K562 (cell line): Measurements from ENCODE around the gene CNRIP1. TPM values are rescaled to one million over a fixed set of nuclear protein-coding genes. Genes with fewer than 3 reads are reported as not detected.

Experiments used
- ATAC-seq: fragments of 200-7000 bp; cut with Tn5 transposase; 3 replicates; pipeline ENCODE4 v1.9.1; 2020; ENCODE audit warnings: moderate library complexity
- BruUV-seq: library from RNA; stranded (reverse); fragments of 400-500 nt; replicated peaks from 2 replicates; lab custom pipeline; 2021; lab: Mats Ljungman, UMichigan
- CTCF ChIA-PET: fragments of 300-600 bp; formaldehyde crosslinking; extraction: SDS; loops from one replicate; lab custom pipeline; 2021; ENCODE audit warnings: low intra/inter-chr PET ratio; lab: Yijun Ruan, JAX
- POLR2A ChIA-PET: fragments of 300-600, 350-650 bp; sonication (Branson Sonifier 250); formaldehyde crosslinking; extraction: SDS; loops from one replicate; lab custom pipeline; 2021; ENCODE audit warnings: antibody characterized with exemption, inconsistent platforms; lab: Yijun Ruan, JAX
- DNase-seq, 4 experiments: peaks; one replicate each; pipeline versions ENCODE4 v3.0.0 to v3.0.0-alpha.2; 2011 to 2018; ENCODE audit warnings: low spot score in 3 of 4, mixed read lengths in 3 of 4; ENCODE audit errors: extremely low read depth in 1 of 4
- FAIRE-seq: peaks from 2 replicates; lab custom pipeline; 2011; peaks lifted over from hg19 to GRCh38; lab: Jason Lieb, UNC
- H2AFZ ChIP-seq: 2 replicates; pipeline ENCODE4 v1.6.0; 2011; ENCODE audit warnings: low read depth, low read length, control low read depth, inconsistent platforms
- H3K27ac ChIP-seq: fragments of 200-600 bp; 3 replicates; pipeline ENCODE4 v1.8.0; 2011; ENCODE audit warnings: low read depth, mild to moderate bottlenecking, control low read depth, inconsistent platforms, low read length, moderate library complexity, mixed read lengths; ENCODE audit errors: extremely low read depth
- H3K27me3 ChIP-seq, 2 experiments: fragments of 300-600 bp in 1 of 2; 2 replicates in 1 of 2; 3 replicates in 1 of 2; pipeline versions ENCODE4 v1.6.0 to v1.8.0; 2011; ENCODE audit warnings: inconsistent platforms in 2 of 2, low read length in 2 of 2, mild to moderate bottlenecking in 1 of 2, mixed read lengths in 1 of 2, moderate library complexity in 1 of 2; ENCODE audit not compliant: control insufficient read depth in 2 of 2, insufficient read depth in 2 of 2
- H3K36me3 ChIP-seq: fragments of 300-600 bp; 3 replicates; pipeline ENCODE4 v1.8.0; 2011; ENCODE audit warnings: mild to moderate bottlenecking, low read length, inconsistent platforms; ENCODE audit not compliant: control insufficient read depth, insufficient read depth
- H3K4me1 ChIP-seq, 2 experiments: fragments of 200-600 bp in 1 of 2; replicated peaks in 1 of 2; 2 replicates in 1 of 2; 3 replicates in 1 of 2; pipeline versions ENCODE4 v1.5.1 to v1.8.0; 2011; ENCODE audit warnings: inconsistent platforms in 2 of 2, low read length in 2 of 2, mild to moderate bottlenecking in 1 of 2, mixed read lengths in 1 of 2, moderate library complexity in 1 of 2; ENCODE audit not compliant: control insufficient read depth in 2 of 2, insufficient read depth in 2 of 2
- H3K4me2 ChIP-seq: 2 replicates; pipeline ENCODE4 v1.6.1; 2011; ENCODE audit warnings: low read length, control low read depth, inconsistent platforms, mixed read lengths; ENCODE audit not compliant: insufficient read depth
- H3K4me3 ChIP-seq: fragments of 200-600 bp; sonication (generic), shearing (Covaris generic); 2 replicates; pipeline ENCODE4 v1.5.1; 2016; ENCODE audit warnings: control low read depth, inconsistent platforms
- H3K79me2 ChIP-seq: fragments of 200-600 bp; 3 replicates; pipeline ENCODE4 v1.8.0; 2011; ENCODE audit warnings: low read length, inconsistent platforms; ENCODE audit not compliant: control insufficient read depth, insufficient read depth
- H3K9ac ChIP-seq, 2 experiments: 2 replicates each; pipeline versions ENCODE4 v1.6.0 to v1.6.1; 2011; ENCODE audit warnings: low read depth in 2 of 2, low read length in 2 of 2, control low read depth in 1 of 2, inconsistent platforms in 1 of 2, mild to moderate bottlenecking in 1 of 2, mixed read lengths in 1 of 2; ENCODE audit not compliant: insufficient read depth in 1 of 2
- H3K9me1 ChIP-seq: one replicate; pipeline ENCODE4 v1.6.0; 2011; ENCODE audit warnings: inconsistent platforms, mild to moderate bottlenecking, low read length, moderate library complexity; ENCODE audit not compliant: control insufficient read depth, insufficient read depth
- H3K9me3 ChIP-seq: replicated peaks from 2 replicates; pipeline ENCODE4 v1.5.1; 2011; ENCODE audit warnings: low read depth, low read length, inconsistent platforms; ENCODE audit not compliant: control insufficient read depth, insufficient read depth
- H4K20me1 ChIP-seq: replicated peaks from 2 replicates; pipeline ENCODE4 v1.6.1; 2011; ENCODE audit warnings: low read length, inconsistent platforms, mixed read lengths; ENCODE audit not compliant: control insufficient read depth, insufficient read depth
- CHCHD3 ChIP-seq: fragments of 250-450 bp; sonication (Bioruptor Pico); IDR thresholded peaks from 2 replicates; pipeline ENCODE4 v2.1.2; 2022; ENCODE audit warnings: mild to moderate bottlenecking
- GATAD2B ChIP-seq: fragments of 450-650 bp; IDR thresholded peaks from 2 replicates; pipeline ENCODE4 v1.6.1; 2017; ENCODE audit warnings: mild to moderate bottlenecking, borderline replicate concordance
- HNRNPL ChIP-seq: fragments of 200-400 bp; formaldehyde crosslinking; IDR thresholded peaks from 2 replicates; pipeline ENCODE4 v1.6.1; 2017; ENCODE audit warnings: low read depth, mild to moderate bottlenecking, low read length
- KDM5B ChIP-seq: fragments of 200-600 bp; sonication (generic); IDR thresholded peaks from 2 replicates; pipeline ENCODE4 v1.6.1; 2012; ENCODE audit warnings: low read depth, mild to moderate bottlenecking, moderate library complexity, low read length, control low read depth, inconsistent platforms; ENCODE audit not compliant: insufficient replicate concordance
- MCM2 ChIP-seq: fragments of 450-650 bp; IDR thresholded peaks from 2 replicates; pipeline ENCODE4 v1.6.1; 2017; ENCODE audit warnings: low read depth, mild to moderate bottlenecking
- SAFB2 ChIP-seq: fragments of 200-400 bp; formaldehyde crosslinking; IDR thresholded peaks from 2 replicates; pipeline ENCODE4 v1.6.1; 2018; ENCODE audit warnings: borderline replicate concordance, low read length, low read depth, moderate library complexity; ENCODE audit not compliant: severe bottlenecking
- TAF15 ChIP-seq: fragments of 200-400 bp; formaldehyde crosslinking; IDR thresholded peaks from 2 replicates; pipeline ENCODE4 v1.6.1; 2017; ENCODE audit warnings: mild to moderate bottlenecking, low read depth, low read length, moderate library complexity
- ZNF121 ChIP-seq: sonication (generic); formaldehyde crosslinking; conservative IDR thresholded peaks from 2 replicates; pipeline ENCODE4 v1.8.0; 2022; ENCODE audit warnings: missing genetic modification reagents
- ZNF24 ChIP-seq: fragments of 450-650 bp; IDR thresholded peaks from 2 replicates; pipeline ENCODE4 v1.6.1; 2016
- in situ Hi-C: fragments of 300-500 bp; cut with MboI; formaldehyde crosslinking; loops from 4 replicates; pipeline ENCODE4 v1.15.0; 2018; ENCODE audit warnings: inconsistent platforms, mixed read lengths
- intact Hi-C: fragments of 100-400 bp; cut with micrococcal nuclease; formaldehyde crosslinking; loops from 2 replicates; pipeline ENCODE4 v1.14.2; 2022
- polyA plus RNA-seq, 8 experiments: library from polyadenylated mRNA; depleted of rRNA in 4 of 8; stranded (reverse) in 5 of 8; unstranded in 3 of 8; fragments of >200 nt; fragmentation: Nextera tagmentation in 2 of 8; fragmentation: Illumina TruSeq in 1 of 8; extraction: Ambion mirVana in 2 of 8; extraction: Trizol in 1 of 8; gene quantifications; 2 replicates each; pipeline versions ENCODE4 v1.2.1 to v1.2.3, GENCODE V29; 2011 to 2014; ENCODE audit warnings: inconsistent platforms in 1 of 8, missing spikeins in 1 of 8
- total RNA-seq, 7 experiments: library from RNA; depleted of rRNA in 6 of 7; stranded (reverse); fragments of >200 nt in 6 of 7; fragmentation: Illumina TruSeq in 2 of 7; extraction: Trizol in 2 of 7; gene quantifications; 2 replicates each; pipeline versions ENCODE4 v1.2.1 to v1.2.3, GENCODE V29; 2011 to 2021; ENCODE audit warnings: low replicate concordance in 1 of 7

CNRIP1 gene
- total and polyA plus RNA-seq, 9 of the 15 experiments (the other 6 are each of a cell fraction or from before 2014, with no cell fraction given) = 0.59 to 2.1 (median 1.5) TPM

DNA sequence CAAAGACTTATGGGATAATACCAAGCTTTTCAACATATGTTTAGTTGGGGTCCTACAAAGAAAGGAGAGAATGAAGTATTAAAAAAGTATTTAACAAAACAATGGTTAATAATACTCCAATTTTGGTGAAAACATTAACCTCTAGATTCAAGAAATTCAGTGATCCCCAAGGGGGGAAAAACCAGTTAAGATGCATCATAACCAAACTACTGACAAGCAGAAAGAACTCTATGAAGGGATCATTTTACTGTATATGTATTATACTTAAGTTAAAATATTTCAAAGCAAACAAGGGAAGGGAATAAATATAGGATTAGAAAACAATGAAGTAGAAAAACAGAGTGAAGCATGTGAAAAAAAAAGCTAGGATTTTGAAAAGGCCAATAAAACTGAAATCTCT lies 8.7 kb downstream of the CNRIP1 start:
- ChIA-PET CTCF (no interaction called here), POLR2A (interaction anchor here (1.2 to 2.8 kb wide), 3 partner anchors 8 to 23 kb away, joined by 4 to 10 read pairs (median 4); partner anchors contain the start of gene CNRIP1)
- no peaks in the 10 kb centered on the region for H4K20me1 ChIP-seq
- intact Hi-C loops (no loop called here), in situ Hi-C loops (no loop called here)
- BruUV-seq = no TSS peak
- no peak overlapping the region for H3K27ac ChIP-seq
- H3K4me1 ChIP-seq = peaks cover 1 to 3% of the 10 kb centered on the region in 2 experiments; a peak in 2 of 5 replicates
- no peak for DNase-seq
- H3K9ac ChIP-seq = no peak overlapping the region
- ATAC-seq = no peak
- H3K9me1 ChIP-seq = no peaks in the 10 kb centered on the region
- FAIRE-seq = no peak
- no peak overlapping the region for H3K4me2 ChIP-seq
- H3K36me3 ChIP-seq = no peaks in the 10 kb centered on the region
- H3K9me3 ChIP-seq = no peaks in the 10 kb centered on the region
- no peak for TF ChIP-seq KDM5B
- no peak overlapping the region for H3K4me3 ChIP-seq
- H3K79me2 ChIP-seq = no peaks in the 10 kb centered on the region
- H3K27me3 ChIP-seq = no peaks in the 10 kb centered on the region
- H2AFZ ChIP-seq = no peak overlapping the region

DNA sequence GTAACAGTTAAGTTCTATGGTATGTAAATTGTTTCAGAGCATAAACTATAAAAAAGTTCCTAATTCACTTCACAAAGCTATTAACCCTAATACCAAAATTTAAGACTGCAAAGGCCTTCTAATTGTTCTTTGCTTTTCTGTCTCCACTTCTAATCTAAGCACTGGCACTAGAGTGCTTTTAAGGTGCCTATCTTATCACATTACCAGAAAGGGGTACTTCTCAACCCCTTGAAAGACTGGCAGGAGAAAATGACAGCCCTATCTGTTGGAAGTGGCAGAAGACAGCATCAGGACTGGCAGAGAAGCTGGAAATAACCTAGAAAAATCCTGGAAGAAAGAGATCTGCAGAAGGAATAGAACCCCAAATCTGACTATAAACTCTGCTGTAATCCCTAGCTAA lies 10.3 kb downstream of the CNRIP1 start:
- Histone ChIP-seq H4K20me1 (no peaks in the 10 kb centered on the region), H3K9me3 (no peaks in the 10 kb centered on the region), H3K4me1 (peaks cover 4 to 6% of the 10 kb centered on the region in 2 experiments; a peak in 3 of 5 replicates), H3K4me3 (no peak overlapping the region), H3K27me3 (no peaks in the 10 kb centered on the region), H3K9ac (no peak overlapping the region), H3K79me2 (no peaks in the 10 kb centered on the region), H3K4me2 (no peak overlapping the region), H2AFZ (no peak overlapping the region), H3K9me1 (no peaks in the 10 kb centered on the region), H3K36me3 (no peaks in the 10 kb centered on the region), H3K27ac (no peak overlapping the region)
- DNase-seq (no peak), ATAC-seq (no peak), FAIRE-seq (no peak)
- CTCF ChIA-PET = no interaction called here
- intact Hi-C loops = no loop called here
- POLR2A ChIA-PET = interaction anchor here (2.3 to 2.8 kb wide), 2 partner anchors 10 to 16 kb away, joined by 8 to 10 read pairs; partner anchors contain the start of gene CNRIP1
- BruUV-seq = no TSS peak
- TF ChIP-seq ZNF24 (no peak), HNRNPL (no peak), TAF15 (no peak), MCM2 (no peak), SAFB2 (no peak), CHCHD3 (no peak), GATAD2B (no peak), ZNF121 (CRISPR knock-in tag) (no peak)
- in situ Hi-C loops = no loop called here
